Fibroblast of skin of scalp (primary cell): Measurements from ENCODE around the gene DESI1.

Experiments used
- DNase-seq: peaks from one replicate; pipeline ENCODE4 v3.0.0-alpha.2; 2013

The DESI1 gene

GRCh38 chr22:41557401-41558240 lies 63.2 kb downstream of the DESI1 start:
- peak; percentile 81 for DNase-seq

- no peak for DNase-seq
These were observed 64.3 kb downstream of the DESI1 start for GRCh38 chr22:41556561-41556960.

GRCh38 chr22:41555325-41555982 lies 65.4 kb downstream of the DESI1 start:
- DNase-seq: no peak

DNA sequence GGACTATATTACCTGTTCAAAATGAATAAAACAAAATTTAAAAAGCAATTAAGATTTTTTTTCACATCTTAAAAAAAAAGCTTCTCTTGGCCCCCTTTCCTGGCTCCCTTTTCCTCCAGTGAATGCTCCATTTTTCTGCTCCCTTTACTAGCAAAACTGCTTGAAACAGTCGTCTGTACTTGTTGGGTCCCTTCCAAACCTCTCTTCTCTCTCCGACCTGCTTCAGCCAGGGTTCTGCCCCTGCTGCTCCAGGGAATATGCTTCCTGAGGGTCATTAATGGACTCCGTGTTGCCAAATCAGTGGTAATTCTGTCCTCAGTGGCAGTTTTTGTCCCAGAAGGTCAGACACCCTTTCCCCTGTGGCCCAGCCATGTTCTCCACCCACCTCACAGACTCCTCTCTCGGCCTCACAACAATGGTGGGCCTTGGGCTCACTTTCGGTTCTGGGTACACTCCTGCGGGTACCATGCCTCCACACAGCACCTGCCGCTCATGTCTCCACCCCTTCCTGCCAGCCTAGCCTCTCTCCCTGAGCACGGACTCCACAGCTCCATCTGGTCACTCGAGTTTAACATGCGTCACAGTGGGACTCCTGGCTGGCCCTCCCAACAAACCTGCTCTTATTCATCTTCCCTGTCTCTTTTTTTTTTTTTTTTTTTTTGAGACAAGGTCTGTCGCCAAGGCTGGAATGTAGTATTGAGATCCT lies 68.8 kb downstream of the DESI1 start:
- no peak for DNase-seq

DNA sequence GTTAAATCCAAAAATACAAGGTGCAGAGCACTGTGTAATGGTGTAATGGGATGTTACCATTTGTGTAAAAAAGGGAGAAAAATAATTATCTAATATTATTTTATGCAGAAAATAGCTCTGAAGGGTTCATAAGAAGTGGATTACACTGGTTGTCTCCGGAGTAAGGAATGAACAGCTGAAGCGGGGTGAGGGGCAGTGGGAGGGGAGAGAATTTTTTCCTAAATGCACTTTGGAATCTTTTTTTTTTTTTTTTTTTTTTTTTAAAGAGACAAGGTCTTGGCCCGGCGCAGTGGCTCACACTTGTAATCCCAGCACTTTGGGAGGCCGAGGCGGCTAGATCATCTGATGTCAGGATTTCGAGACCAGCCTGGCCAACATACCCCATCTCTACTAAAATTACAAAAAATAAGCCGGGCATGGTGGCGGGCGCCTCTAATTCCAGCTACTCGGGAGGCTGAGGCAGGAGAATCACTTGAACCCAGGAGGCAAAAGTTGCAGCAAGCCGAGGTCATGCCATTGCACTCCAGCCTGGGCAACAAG lies 69.8 kb downstream of the DESI1 start:
- DNase-seq: no peak

DNA sequence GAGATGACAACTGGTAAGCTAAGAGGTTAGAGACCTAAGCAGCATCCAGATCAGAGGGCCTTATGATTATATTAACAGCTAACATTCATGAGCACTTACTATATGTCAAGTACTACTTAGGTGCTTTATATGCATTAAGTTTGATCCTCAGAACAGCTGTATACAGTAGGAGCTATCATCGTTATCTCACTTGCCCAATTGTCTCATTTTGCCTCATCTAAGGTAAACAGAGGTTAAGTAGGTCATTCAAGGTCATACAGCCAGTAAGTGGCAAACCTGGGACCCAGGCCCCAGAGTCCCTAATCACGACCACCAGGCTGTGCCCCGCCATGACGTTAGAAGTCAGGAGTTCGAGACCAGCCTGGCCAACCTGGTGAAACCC lies 72.0 kb downstream of the DESI1 start:
- DNase-seq: no peak
